SK-N-SH treated with all-trans-retinoic acid at 6 μM for 48 hours (cell line): ENCODE results near the gene MIX23.

Experiments used
- ATAC-seq: fragments of 200-7000 bp; cut with Tn5 transposase; 3 replicates; pipeline ENCODE4 v1.9.1; 2020; ENCODE audit warnings: mild to moderate bottlenecking, moderate library complexity
- ARNTL ChIP-seq: fragments of 450-650 bp; formaldehyde crosslinking; IDR thresholded peaks from 2 replicates; pipeline ENCODE4 v1.5.0; 2020; ENCODE audit warnings: low read depth, mild to moderate bottlenecking, moderate library complexity, borderline replicate concordance
- BACH2 ChIP-seq: fragments of 250-450 bp; sonication (Bioruptor Pico); IDR thresholded peaks from 2 replicates; pipeline ENCODE4 v1.9.0; 2021; ENCODE audit warnings: mild to moderate bottlenecking, borderline replicate concordance
- CSDC2 ChIP-seq: fragments of 250-450 bp; sonication (Bioruptor Pico); IDR thresholded peaks from 2 replicates; pipeline ENCODE4 v1.5.0; 2020; ENCODE audit warnings: mild to moderate bottlenecking, moderate library complexity
- ESRRG ChIP-seq: fragments of 250-450 bp; sonication (Bioruptor Pico); IDR thresholded peaks from 2 replicates; pipeline ENCODE4 v1.6.1; 2021; ENCODE audit warnings: mild to moderate bottlenecking
- GLIS3 ChIP-seq: fragments of 250-450 bp; sonication (Bioruptor Pico); IDR thresholded peaks from 2 replicates; pipeline ENCODE4 v1.5.0; 2020; ENCODE audit warnings: mild to moderate bottlenecking, moderate library complexity
- ISL1 ChIP-seq: fragments of 250-450 bp; sonication (Bioruptor Pico); IDR thresholded peaks from 2 replicates; pipeline ENCODE4 v2.1.2; 2022; ENCODE audit warnings: mild to moderate bottlenecking, moderate library complexity
- OSR1 ChIP-seq: fragments of 250-450 bp; sonication (Bioruptor Pico); IDR thresholded peaks from 2 replicates; pipeline ENCODE4 v1.8.0; 2022; ENCODE audit warnings: moderate library complexity, mild to moderate bottlenecking, inconsistent platforms
- PPARA ChIP-seq: fragments of 250-450 bp; sonication (Bioruptor Pico); IDR thresholded peaks from 2 replicates; pipeline ENCODE4 v1.5.0; 2020; ENCODE audit warnings: mild to moderate bottlenecking, borderline replicate concordance
- RARB ChIP-seq: fragments of 250-450 bp; sonication (Bioruptor Pico); IDR thresholded peaks from 2 replicates; pipeline ENCODE4 v1.8.0; 2021; ENCODE audit warnings: mild to moderate bottlenecking, moderate library complexity
- SNAI2 ChIP-seq: fragments of 250-450 bp; sonication (Bioruptor Pico); IDR thresholded peaks from 2 replicates; pipeline ENCODE4 v1.5.0; 2020; ENCODE audit warnings: mild to moderate bottlenecking, moderate library complexity
- TCF4 ChIP-seq: fragments of 250-450 bp; sonication (Bioruptor Pico); IDR thresholded peaks from 2 replicates; pipeline ENCODE4 v1.8.0; 2021; ENCODE audit warnings: mild to moderate bottlenecking, moderate library complexity, borderline replicate concordance
- TOX ChIP-seq: fragments of 250-450 bp; sonication (Bioruptor Pico); IDR thresholded peaks from 2 replicates; pipeline ENCODE4 v1.8.0; 2021; ENCODE audit warnings: mild to moderate bottlenecking, moderate library complexity, borderline replicate concordance
- ZC3H10 ChIP-seq: fragments of 250-450 bp; sonication (Bioruptor Pico); IDR thresholded peaks from 2 replicates; pipeline ENCODE4 v1.5.1; 2021; ENCODE audit warnings: mild to moderate bottlenecking, moderate library complexity
- ZFP3 ChIP-seq: fragments of 250-450 bp; sonication (Bioruptor Pico); IDR thresholded peaks from 2 replicates; pipeline ENCODE4 v1.5.0; 2020; ENCODE audit warnings: mild to moderate bottlenecking, moderate library complexity
- ZFP30 ChIP-seq: fragments of 450-650 bp; formaldehyde crosslinking; IDR thresholded peaks from 2 replicates; pipeline ENCODE4 v1.5.0; 2022; ENCODE audit warnings: mild to moderate bottlenecking, moderate library complexity
- ZNF565 ChIP-seq: fragments of 450-650 bp; formaldehyde crosslinking; conservative IDR thresholded peaks from 2 replicates; pipeline ENCODE4 v1.5.0; 2020; ENCODE audit warnings: low read depth, mild to moderate bottlenecking, moderate library complexity
- ZNF70 ChIP-seq: fragments of 450-650 bp; formaldehyde crosslinking; IDR thresholded peaks from 2 replicates; pipeline ENCODE4 v1.5.0; 2020; ENCODE audit warnings: mild to moderate bottlenecking, moderate library complexity
- ZNF8 ChIP-seq: fragments of 450-650 bp; formaldehyde crosslinking; IDR thresholded peaks from 2 replicates; pipeline ENCODE4 v1.5.0; 2020; ENCODE audit warnings: mild to moderate bottlenecking, moderate library complexity
- TF ChIP-seq, protein P1 (sequence below): fragments of 250-450 bp; sonication (Bioruptor Pico); IDR thresholded peaks from 2 replicates; pipeline ENCODE4 v1.5.0; 2020; ENCODE audit warnings: mild to moderate bottlenecking, moderate library complexity
- TF ChIP-seq, protein P2 (sequence below): fragments of 250-450 bp; sonication (Bioruptor Pico); IDR thresholded peaks from 2 replicates; pipeline ENCODE4 v1.8.0; 2021; ENCODE audit warnings: low read depth, mild to moderate bottlenecking, moderate library complexity, borderline replicate concordance
- TF ChIP-seq, protein P3 (sequence below): fragments of 250-450 bp; sonication (Bioruptor Pico); IDR thresholded peaks from 2 replicates; pipeline ENCODE4 v1.5.1; 2020; ENCODE audit warnings: low read depth, mild to moderate bottlenecking, moderate library complexity
- TF ChIP-seq, protein P4 (sequence below): fragments of 250-450 bp; sonication (Bioruptor Pico); IDR thresholded peaks from 2 replicates; pipeline ENCODE4 v1.5.1; 2021; ENCODE audit warnings: mild to moderate bottlenecking, moderate library complexity
- TF ChIP-seq, protein P5 (sequence below): fragments of 250-450 bp; sonication (Bioruptor Pico); IDR thresholded peaks from 2 replicates; pipeline ENCODE4 v1.8.0; 2020; ENCODE audit warnings: mild to moderate bottlenecking, moderate library complexity, borderline replicate concordance

The MIX23 gene

DNA sequence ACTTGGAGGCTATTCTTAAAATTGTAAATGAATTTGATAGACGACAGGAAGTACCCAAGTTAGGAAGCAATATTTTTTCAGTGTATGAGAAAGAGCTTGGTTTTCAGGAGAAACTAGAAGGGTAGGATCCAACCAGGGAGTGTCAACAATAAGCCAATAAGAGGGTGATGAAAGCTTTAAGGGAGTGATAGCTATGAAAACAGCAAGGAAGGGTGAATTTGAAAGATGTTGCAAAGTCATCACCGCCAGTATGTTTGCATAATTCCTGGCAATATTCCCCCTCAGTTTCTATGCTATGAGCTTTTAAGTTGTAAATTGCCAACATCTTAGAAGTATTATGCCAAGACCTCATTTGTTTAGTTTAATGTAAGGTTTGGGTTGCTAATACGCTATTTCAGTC lies 69.8 kb downstream of the MIX23 start:
- TF ChIP-seq CSDC2 (CRISPR knock-in tag) = no peak
- no peak for TF ChIP-seq ZNF70 (CRISPR knock-in tag)
- no peak for TF ChIP-seq PPARA (CRISPR knock-in tag)
- TF ChIP-seq TOX = no peak
- no peak for TF ChIP-seq ZFP3
- no peak for TF ChIP-seq SNAI2
- no peak for TF ChIP-seq ISL1 (CRISPR knock-in tag)
- TF ChIP-seq ESRRG (CRISPR knock-in tag) = no peak
- TF ChIP-seq ARNTL (CRISPR knock-in tag) = no peak
- TF ChIP-seq TCF4 (CRISPR knock-in tag) = no peak
- TF ChIP-seq, protein P1, sequence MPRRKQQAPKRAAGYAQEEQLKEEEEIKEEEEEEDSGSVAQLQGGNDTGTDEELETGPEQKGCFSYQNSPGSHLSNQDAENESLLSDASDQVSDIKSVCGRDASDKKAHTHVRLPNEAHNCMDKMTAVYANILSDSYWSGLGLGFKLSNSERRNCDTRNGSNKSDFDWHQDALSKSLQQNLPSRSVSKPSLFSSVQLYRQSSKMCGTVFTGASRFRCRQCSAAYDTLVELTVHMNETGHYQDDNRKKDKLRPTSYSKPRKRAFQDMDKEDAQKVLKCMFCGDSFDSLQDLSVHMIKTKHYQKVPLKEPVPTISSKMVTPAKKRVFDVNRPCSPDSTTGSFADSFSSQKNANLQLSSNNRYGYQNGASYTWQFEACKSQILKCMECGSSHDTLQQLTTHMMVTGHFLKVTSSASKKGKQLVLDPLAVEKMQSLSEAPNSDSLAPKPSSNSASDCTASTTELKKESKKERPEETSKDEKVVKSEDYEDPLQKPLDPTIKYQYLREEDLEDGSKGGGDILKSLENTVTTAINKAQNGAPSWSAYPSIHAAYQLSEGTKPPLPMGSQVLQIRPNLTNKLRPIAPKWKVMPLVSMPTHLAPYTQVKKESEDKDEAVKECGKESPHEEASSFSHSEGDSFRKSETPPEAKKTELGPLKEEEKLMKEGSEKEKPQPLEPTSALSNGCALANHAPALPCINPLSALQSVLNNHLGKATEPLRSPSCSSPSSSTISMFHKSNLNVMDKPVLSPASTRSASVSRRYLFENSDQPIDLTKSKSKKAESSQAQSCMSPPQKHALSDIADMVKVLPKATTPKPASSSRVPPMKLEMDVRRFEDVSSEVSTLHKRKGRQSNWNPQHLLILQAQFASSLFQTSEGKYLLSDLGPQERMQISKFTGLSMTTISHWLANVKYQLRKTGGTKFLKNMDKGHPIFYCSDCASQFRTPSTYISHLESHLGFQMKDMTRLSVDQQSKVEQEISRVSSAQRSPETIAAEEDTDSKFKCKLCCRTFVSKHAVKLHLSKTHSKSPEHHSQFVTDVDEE = no peak
- TF ChIP-seq, protein P2, sequence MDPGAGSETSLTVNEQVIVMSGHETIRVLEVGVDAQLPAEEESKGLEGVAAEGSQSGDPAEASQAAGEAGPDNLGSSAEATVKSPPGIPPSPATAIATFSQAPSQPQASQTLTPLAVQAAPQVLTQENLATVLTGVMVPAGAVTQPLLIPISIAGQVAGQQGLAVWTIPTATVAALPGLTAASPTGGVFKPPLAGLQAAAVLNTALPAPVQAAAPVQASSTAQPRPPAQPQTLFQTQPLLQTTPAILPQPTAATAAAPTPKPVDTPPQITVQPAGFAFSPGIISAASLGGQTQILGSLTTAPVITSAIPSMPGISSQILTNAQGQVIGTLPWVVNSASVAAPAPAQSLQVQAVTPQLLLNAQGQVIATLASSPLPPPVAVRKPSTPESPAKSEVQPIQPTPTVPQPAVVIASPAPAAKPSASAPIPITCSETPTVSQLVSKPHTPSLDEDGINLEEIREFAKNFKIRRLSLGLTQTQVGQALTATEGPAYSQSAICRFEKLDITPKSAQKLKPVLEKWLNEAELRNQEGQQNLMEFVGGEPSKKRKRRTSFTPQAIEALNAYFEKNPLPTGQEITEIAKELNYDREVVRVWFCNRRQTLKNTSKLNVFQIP (CRISPR knock-in tag) = no peak
- TF ChIP-seq, protein P3, sequence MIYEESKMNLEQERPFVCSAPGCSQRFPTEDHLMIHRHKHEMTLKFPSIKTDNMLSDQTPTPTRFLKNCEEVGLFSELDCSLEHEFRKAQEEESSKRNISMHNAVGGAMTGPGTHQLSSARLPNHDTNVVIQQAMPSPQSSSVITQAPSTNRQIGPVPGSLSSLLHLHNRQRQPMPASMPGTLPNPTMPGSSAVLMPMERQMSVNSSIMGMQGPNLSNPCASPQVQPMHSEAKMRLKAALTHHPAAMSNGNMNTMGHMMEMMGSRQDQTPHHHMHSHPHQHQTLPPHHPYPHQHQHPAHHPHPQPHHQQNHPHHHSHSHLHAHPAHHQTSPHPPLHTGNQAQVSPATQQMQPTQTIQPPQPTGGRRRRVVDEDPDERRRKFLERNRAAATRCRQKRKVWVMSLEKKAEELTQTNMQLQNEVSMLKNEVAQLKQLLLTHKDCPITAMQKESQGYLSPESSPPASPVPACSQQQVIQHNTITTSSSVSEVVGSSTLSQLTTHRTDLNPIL = no peak
- TF ChIP-seq ZNF8 = no peak
- TF ChIP-seq RARB (CRISPR knock-in tag) = no peak
- TF ChIP-seq, all 23 proteins: peak for 0
- no peak for ATAC-seq

DNA sequence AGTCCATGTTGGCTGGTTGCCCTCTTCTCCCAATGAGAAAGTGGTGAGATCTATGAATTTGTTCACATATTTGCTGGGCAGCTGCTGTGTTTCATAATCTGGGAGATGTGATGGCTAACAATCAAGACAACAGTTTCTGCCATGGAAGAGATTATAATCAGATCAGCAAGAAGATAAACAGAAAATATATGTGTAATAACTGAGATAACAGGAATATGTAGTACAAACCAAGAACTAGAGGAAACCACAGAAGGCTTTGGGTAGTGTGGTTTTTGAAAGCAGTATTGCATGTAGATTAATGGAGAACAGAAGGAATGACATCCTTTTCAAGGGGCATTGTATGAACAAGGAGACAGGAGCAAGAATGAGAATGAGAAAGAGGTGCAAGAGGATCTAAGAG lies 70.2 kb downstream of the MIX23 start:
- TF ChIP-seq PPARA (CRISPR knock-in tag) (no peak), ZNF8 (no peak), SNAI2 (no peak), RARB (CRISPR knock-in tag) (no peak), ZNF565 (CRISPR knock-in tag) (no peak), ZC3H10 (no peak), BACH2 (CRISPR knock-in tag) (no peak), ISL1 (CRISPR knock-in tag) (no peak), GLIS3 (CRISPR knock-in tag) (no peak)
- TF ChIP-seq, protein P4, sequence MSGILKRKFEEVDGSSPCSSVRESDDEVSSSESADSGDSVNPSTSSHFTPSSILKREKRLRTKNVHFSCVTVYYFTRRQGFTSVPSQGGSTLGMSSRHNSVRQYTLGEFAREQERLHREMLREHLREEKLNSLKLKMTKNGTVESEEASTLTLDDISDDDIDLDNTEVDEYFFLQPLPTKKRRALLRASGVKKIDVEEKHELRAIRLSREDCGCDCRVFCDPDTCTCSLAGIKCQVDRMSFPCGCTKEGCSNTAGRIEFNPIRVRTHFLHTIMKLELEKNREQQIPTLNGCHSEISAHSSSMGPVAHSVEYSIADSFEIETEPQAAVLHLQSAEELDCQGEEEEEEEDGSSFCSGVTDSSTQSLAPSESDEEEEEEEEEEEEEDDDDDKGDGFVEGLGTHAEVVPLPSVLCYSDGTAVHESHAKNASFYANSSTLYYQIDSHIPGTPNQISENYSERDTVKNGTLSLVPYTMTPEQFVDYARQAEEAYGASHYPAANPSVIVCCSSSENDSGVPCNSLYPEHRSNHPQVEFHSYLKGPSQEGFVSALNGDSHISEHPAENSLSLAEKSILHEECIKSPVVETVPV (CRISPR knock-in tag) = no peak
- no peak for ATAC-seq

DNA sequence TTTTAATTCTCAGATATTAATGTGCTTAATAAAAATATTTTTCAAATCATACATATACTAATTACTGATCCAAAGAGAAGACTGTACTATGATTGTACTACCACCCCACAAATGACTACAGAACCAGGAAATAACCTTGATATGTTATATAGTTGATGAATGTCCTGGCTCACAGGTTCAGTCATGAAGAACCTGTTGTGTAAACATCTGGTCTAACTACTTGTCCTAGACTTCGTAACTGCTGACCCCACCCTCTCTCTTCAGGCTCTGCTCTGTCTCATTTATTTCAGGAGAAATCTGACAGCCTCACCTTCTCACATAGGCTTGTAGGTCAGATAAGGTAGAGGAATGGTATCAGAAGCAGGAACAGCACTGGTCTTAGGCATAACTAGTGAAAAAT lies 72.7 kb downstream of the MIX23 start:
- ATAC-seq = no peak
- TF ChIP-seq OSR1 (CRISPR knock-in tag) (no peak), ARNTL (CRISPR knock-in tag) (no peak), TCF4 (CRISPR knock-in tag) (no peak), GLIS3 (CRISPR knock-in tag) (no peak), ZC3H10 (no peak), ISL1 (CRISPR knock-in tag) (no peak), ZFP30 (CRISPR knock-in tag) (no peak), SNAI2 (no peak), TOX (no peak), ZFP3 (no peak), RARB (CRISPR knock-in tag) (no peak)
- TF ChIP-seq, protein P1 = no peak
- TF ChIP-seq, protein P5, sequence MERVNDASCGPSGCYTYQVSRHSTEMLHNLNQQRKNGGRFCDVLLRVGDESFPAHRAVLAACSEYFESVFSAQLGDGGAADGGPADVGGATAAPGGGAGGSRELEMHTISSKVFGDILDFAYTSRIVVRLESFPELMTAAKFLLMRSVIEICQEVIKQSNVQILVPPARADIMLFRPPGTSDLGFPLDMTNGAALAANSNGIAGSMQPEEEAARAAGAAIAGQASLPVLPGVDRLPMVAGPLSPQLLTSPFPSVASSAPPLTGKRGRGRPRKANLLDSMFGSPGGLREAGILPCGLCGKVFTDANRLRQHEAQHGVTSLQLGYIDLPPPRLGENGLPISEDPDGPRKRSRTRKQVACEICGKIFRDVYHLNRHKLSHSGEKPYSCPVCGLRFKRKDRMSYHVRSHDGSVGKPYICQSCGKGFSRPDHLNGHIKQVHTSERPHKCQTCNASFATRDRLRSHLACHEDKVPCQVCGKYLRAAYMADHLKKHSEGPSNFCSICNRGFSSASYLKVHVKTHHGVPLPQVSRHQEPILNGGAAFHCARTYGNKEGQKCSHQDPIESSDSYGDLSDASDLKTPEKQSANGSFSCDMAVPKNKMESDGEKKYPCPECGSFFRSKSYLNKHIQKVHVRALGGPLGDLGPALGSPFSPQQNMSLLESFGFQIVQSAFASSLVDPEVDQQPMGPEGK (CRISPR knock-in tag) = no peak
- TF ChIP-seq, protein P4 (CRISPR knock-in tag) = no peak
